Left cardiac atrium (tissue), 4 donors: Measurements from ENCODE around the gene PID1. TPM values are rescaled to one million over a fixed set of nuclear protein-coding genes. Genes with fewer than 3 reads are reported as not detected.

Experiments
- ATAC-seq, 2 donors: fragments of 200-7000 bp; cut with Tn5 transposase; one replicate each; pipeline ENCODE4 v1.9.1; 2020; ENCODE audit warnings: mild to moderate bottlenecking in 2 of 2, moderate library complexity in 2 of 2
- DNase-seq: peaks from one replicate; pipeline ENCODE4 v3.0.0-alpha.2; 2020
- intact Hi-C, 2 donors: fragments of 100-400 bp; cut with DNase I; formaldehyde crosslinking; loops; one replicate each; pipeline versions ENCODE4 v1.14.1 to v1.15.1; 2022 to 2023
- long read RNA-seq: library from polyadenylated mRNA; unstranded; transcript quantifications from one replicate; pipeline ENCODE4 v2.0.0, GENCODE V29; 2021
- total RNA-seq, 2 donors: library from RNA; stranded (reverse); fragmentation: NEBNext Ultra II Directional; extraction: Animal tissue kit (Norgen Biotek cat#: 25700); gene quantifications; one replicate each; pipeline ENCODE4 v1.2.1, GENCODE V29; 2021
- donor health status: DM: no; HTN: yes; CAD: no.
- donor health status: DM: no; HTN: yes; CAD: no; lungs with severe emphysema.
- donor health status: DM: yes; HTN: yes; CAD: no.
- donor health status: Dilated cardiomyopathy.

The PID1 gene, protein sequence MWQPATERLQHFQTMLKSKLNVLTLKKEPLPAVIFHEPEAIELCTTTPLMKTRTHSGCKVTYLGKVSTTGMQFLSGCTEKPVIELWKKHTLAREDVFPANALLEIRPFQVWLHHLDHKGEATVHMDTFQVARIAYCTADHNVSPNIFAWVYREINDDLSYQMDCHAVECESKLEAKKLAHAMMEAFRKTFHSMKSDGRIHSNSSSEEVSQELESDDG
- total RNA-seq = 10 to 100 TPM; 11.3 to 15.1 TPM
- long read RNA-seq, transcript PID1-203 (3 exons, 2,533 nt) = major isoform, 8 of 10 reads
- long read RNA-seq, partial matches to known transcripts = 0 of 10 reads
- long read RNA-seq, other reads (novel, unspliced or antisense) = 0 of 10 reads

DNA sequence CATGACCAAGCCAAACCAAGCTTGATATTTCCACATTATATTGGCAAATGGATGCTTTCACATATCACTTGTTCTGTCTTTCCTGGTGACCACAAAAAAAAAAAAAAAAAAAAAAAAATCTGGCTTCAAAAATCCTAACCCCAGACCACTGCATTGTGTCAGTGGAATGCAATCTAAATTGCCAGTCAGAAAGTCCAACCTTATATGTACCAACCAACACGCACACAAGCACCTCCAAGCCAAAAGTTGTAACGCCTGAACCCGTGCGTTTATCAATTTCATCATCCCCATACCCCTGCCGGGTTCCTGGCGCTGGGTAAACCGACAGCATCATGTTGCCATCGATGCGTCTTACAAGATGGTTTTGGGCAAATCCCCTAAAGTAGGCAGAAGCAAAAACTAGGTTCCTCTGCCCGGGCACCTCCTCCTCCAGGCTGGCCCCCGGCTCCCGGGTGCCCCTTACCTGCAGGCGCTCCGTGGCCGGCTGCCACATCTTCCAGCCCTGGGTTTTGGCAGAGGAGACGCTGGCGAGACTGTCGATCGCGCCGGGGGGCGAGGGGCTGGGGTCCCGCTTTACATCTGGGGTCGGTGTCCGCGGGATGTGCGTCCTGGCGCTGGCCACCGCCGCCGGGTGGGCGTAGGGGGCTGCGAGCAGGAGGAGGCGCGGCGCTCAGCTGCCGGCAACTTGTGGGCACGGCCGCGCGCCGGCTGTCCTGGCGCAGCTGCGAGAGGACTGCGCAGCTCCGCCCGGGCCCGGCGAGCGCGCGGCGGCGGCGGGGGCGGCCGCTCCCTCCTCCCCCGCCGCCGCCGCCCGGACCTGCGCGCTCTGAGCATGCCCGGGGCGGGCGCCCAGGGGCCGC lies at the start of gene PID1:
Gene PID1, minus strand, starts transcription at position 737 of the 860 bp plus-strand sequence. Its CDS starts 244 bp downstream, at position 493.
- DNase-seq = peak; percentile 44
- ATAC-seq = peak; percentile 90 to 93

DNA sequence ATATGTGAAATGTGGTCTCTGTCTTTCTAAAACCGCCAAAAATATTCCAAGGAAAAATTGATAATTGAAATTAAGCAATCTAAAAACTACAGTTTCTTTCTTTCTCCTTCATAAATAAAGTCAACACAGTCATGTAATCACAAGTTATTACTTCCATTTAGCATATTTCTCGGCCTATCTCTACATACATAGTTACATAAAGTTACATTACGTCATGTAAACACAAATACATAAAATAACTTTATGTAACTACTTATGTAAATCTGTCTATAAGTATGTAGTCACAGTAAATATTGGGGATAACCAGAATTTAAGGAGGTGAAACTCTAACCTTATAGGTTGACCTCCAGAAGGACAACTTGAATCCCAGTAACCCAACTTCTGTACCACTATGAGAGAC lies 48.5 kb upstream of the PID1 start:
- no peak for ATAC-seq
- intact Hi-C loops = no loop called here
- DNase-seq = no peak

More for the DNA sequence above, at the start of gene PID1:
- intact Hi-C loops = loop anchor here (5.0 to 10.0 kb wide), 4 partner anchors 136 to 1376 kb away; no protein-coding TSS in a partner anchor

DNA sequence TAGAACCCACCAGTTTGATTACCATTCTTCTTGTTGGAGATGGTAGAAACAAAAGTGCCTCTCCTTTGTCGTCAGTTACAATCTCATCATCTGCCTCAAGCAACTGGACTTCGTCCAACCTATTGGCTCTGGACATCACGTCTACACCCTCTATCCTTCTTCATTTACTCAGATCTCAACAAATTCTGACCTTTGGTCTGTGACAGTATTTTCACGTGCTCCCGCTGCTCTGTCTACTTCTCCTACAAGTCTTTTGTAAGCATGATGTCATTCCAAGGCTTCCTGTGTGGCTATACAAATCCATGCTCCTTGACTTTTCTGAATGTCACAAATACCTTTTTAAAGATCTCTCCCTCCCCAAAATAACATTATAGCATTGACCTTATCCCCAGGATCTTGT lies 43.0 kb upstream of the PID1 start:
- ATAC-seq (peak in 1 of 2 donors; percentile 18), DNase-seq (no peak)
- intact Hi-C loops = no loop called here

DNA sequence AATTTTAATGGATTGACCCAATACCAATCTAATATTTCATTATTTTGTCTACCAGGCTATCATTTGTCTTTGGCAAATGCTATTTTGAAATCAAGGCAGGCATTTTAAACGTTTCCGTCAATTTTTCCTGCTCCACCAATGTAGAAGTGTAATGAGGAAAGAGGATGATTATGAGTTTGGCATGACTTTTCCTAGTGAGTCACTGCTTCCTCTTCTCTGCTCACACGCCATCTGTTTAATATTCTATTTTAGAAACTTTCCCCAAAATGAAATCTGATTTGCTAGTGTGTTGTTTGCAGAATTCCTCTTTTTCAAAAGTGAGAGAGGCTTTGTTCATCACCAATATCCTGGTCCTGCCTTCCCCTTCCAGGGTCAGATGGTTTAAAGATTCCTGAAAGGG lies 42.5 kb upstream of the PID1 start:
- no peak for DNase-seq
- intact Hi-C loops = no loop called here
- peak; percentile 61 to 76 for ATAC-seq

DNA sequence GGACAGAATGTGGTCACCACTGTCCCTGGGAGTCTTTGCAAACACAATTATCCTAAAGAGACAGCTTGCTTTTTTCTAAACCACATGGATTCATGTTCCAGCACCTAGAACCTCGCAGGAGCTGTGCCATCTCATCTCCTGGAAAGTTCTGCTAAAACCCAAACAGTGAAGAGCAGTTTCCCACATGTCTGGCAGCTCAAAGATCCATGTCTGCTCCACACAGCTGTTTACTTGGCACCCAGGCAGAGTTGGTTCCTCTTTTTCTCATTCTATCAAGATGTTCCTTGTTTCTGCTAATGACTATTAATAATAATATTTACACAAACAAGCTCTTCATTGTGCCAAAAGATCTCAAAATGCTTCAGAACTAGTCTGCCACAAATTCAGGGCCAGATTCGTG lies 30.1 kb upstream of the PID1 start:
- intact Hi-C loops = no loop called here
- ATAC-seq (peak in 1 of 2 donors; percentile 67), DNase-seq (no peak)

DNA sequence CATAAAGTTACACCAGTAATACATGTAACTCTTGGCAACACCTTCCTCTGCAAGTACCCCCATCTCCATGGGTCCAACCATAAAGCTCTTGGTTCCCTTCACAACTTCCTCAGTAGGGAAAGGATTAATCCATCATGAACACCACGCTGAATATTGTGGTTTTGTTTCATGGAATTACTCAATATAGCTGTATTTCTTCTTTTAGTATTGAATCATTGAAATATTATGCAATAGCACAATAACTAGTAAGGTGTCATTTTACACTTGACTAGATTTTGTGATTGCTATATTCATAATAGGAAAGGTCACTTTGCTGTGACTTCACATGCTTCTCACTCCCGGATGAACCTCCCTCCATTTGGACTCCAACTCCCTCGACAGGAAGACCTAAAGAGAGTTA lies 29.7 kb upstream of the PID1 start:
- peak; percentile 23 to 52 for ATAC-seq
- intact Hi-C loops = no loop called here
- no peak for DNase-seq

DNA sequence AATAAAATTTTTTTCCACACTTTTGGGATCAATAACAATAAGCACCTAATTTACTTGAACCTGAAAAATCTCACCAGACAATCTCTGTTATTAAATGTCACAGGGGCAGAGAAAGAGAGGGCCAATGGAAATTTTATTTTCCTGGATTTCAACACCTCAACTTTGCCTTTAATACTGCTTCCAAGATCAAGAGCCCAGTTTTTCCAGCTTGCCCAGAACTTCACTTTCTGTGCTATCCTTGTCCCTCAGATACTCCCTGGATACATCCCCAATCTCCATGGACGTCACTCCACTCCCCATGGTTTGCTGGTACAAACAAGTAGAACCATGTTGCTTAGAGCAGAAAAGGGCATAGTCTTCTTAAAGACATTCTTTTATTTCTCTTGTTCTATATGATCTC lies 29.3 kb upstream of the PID1 start:
- ATAC-seq (peak in 1 of 2 donors; percentile 39), DNase-seq (no peak)
- intact Hi-C loops = no loop called here

DNA sequence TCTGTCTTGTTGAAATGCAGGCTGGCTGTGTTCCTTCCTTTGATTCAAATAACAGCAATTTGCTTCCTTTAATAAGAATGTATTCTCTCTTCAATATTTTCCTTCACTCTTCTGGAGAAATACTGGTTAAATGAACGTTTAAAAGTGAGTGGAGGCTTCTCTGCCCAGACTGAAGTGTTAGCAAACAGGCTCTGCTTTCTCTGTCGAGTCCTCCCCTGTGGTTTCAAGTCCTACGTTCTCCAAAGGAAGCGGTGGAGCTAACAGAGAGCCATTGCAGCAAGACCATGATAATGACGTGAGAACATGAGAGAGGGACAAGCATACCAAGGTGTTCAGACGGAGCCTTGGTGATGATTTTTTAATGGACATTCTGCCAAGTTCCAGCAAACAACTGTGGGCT lies 26.2 kb upstream of the PID1 start:
- ATAC-seq = peak; percentile 39 to 53
- DNase-seq = no peak
- intact Hi-C loops = no loop called here

DNA sequence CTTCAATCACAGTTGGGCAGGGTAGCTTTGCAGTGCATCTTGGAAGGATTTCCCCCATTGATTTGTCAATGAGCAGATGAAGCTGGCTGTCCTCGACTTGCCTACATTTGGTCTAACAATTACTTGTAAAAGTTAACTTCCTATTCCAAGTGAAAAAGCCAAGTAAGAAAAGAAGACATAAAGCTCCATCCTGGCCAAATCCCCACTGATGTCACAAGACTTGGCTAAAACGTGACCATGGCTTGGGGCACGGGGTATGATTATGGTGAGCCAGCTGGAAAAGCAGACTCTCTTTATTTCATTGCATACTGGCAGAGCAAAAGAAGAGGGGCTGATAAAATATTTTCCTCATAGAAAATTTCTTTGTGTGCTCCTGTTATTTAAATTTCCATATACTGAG lies 25.4 kb upstream of the PID1 start:
- peak; percentile 26 to 72 for ATAC-seq
- intact Hi-C loops = no loop called here

DNA sequence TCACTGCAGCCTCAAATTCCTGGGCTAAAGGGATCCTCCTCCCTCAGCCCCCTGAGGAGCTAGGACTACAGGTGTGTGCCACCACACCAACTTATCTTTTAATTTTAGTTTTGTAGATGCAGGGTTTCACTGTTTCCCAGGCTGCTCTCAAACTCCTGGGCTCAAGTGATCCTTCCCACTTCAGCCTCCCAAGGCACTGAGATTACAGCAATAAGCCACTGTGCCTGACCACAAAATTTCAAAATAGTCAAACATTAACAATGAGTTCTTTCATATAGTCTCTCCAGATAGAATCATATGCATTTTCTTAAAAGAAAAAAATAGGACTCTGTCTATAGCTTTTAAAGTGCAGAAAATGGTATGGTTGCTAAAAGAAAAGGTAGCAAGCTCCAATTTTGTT lies 24.9 kb upstream of the PID1 start:
- no peak for DNase-seq
- ATAC-seq = no peak
- intact Hi-C loops = no loop called here

More for the DNA sequence above, 25.4 kb upstream of the PID1 start:
- no peak for DNase-seq

DNA sequence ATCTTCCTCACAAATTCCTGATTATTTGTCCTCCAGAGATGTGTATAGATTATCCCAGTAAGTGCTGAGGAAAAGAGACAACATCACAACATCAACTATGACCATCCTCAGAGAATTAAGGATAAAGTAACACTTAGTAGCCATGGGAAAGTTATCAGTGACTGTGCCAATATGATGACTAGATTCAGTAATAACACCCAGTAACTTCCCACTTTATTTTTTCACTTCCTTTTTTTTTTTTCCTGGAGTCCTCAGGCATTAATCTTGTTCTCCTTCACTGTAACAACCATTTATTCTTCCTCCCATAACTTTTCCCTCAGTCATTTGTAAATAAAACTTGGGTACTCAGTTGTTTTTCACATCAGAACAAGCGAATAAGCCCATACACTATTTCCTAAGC lies 16.7 kb upstream of the PID1 start:
- intact Hi-C loops = no loop called here
- DNase-seq = no peak
- no peak for ATAC-seq

DNA sequence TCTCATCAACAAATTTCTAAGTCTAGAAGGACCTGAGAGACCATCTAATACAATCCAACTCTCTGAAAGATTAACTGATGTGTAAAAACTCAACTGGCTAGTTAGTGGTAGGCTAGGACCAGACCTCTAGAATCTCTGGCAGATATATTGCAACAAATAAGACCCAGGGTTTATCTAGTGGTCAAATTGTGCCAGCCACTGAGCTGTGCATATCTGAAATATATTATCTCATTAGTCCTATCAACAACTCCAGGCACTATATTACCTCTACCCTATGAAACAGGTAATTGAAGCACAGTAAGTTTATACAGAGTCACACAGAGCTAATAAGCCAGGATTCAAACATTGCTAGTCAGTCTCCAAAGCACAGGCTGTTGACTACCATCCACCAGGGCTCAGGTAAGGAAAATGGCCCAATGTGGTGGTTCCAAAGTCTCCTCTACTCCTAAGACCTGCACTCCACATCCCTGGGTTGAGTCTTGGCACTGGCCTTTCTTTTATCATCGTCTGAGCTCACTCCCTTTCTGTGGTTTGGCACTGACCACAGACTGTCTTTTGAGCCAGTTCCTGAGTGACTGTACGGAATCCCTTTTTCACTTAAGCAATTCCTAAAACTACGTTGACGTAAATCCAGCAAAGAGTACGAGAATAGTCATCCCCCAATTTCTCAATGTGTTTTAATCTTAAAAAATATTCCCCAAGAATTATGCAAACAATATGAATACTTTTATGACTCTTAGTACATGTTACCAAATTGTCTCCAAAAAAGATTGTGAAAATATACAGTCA lies 11.9 kb upstream of the PID1 start:
- DNase-seq = peak; percentile 60
- intact Hi-C loops = no loop called here
- peak; percentile 97 to 100 for ATAC-seq

DNA sequence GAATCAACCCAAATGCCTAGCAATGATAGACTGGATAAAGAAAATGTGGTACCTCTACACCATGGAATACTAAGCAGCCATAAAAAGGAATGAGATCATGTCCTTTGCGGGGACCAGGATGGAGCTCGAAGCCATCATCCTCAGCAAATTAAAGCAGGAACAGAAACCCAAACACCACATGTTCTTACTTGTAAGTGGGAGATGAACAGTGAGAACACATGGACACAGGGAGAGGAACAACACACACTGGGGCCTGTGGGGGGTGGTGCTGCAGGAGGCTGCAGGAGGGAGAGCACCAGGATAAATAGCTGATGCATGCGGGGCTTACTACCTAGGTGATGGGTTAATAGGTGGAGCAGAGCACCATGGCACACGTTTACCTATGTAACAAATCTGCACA lies 8.4 kb upstream of the PID1 start:
- DNase-seq = no peak
- ATAC-seq = no peak
- intact Hi-C loops = loop anchor here (10.0 kb wide), 3 partner anchors 145 to 1385 kb away; no protein-coding TSS in a partner anchor

DNA sequence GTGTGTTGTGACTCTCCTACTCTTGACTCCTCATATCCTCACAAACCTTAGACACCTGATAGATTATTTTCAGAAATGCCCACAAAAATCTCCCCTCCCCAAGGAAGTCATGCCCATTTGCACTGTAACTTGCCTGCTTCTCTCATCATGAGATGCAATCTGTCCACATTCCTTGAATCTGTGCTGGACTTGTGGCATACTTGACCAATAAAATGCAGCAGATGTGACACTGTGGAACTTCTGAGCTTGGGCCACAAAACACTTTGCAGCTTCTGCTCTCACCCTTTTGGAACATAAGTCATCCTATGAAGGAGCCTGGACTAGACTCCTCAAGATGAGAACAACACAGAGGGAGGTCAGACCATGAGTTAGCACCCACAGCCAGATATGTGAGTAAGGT lies 4.4 kb upstream of the PID1 start:
- ATAC-seq (no peak), DNase-seq (no peak)
- intact Hi-C loops = loop anchor here (10.0 kb wide), 3 partner anchors 141 to 1381 kb away; no protein-coding TSS in a partner anchor

DNA sequence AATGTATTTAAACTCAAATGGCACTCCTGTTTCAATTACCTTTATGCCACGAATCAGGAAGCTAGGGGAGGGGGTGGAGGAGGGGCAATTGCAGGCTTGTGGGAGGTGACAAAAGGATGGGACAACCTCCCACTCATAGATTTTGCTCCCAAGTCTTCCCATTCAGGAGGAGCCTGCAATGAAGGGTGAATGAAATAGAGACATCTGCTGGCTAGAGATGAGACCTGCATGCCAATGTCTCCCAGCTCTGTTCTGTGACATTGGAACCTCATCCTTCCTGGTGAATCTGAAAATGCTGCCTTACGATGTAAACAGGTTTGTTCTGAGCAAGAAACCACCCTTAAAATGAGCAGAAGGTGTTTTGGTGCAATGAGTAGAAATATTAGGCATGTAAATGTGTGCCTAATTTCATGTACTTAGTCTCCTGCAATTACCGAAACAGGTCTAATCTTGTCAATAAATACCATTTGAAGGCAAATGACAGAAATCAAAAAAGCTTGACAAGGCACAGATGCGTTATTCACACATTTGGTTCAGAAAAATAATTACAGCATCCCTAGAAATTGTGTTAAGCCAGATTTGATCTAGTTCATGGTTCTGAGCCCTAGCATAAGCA lies 2.7 kb upstream of the PID1 start:
- ATAC-seq = peak; percentile 71 to 86
- intact Hi-C loops = loop anchor here (2.0 to 10.0 kb wide), 6 partner anchors 139 to 1379 kb away; no protein-coding TSS in a partner anchor
- no peak for DNase-seq

DNA sequence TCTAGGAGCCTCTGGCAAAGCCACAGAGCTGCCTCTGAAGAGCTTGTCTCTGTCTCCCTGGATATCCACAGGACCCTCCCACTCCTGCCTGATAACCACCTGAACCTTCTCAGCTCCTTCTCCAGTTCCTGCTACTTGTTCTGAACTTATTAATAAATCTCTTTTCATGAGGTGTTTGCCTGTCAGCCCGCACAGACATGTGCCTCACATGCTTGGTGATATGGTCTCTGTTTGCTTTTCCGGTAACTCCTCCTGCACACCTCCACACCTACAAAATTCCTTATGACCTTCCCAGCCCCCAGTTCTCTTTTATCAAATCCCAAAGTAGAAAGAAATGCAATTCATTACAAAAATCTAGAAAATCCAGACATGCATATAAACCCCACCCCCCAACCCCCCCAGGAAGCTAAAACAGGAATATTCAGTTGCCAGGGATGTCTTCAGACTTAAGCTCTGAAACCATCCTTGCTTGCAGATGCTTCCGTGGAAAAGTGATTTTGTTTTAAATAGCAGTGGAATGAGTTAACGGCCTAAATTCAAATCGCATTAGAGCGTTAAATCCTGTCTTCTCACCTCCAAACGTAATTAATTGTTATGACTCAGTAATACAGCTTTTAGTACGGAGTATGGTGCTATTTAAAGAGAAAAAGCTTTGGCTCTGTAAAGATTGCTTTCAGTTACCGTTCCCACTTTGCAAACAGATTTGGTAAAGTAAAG lies 2.1 kb upstream of the PID1 start:
- DNase-seq = no peak
- peak in 1 of 2 donors; percentile 4 for ATAC-seq
- intact Hi-C loops = loop anchor here (2.0 to 10.0 kb wide), 6 partner anchors 138 to 1378 kb away; no protein-coding TSS in a partner anchor

DNA sequence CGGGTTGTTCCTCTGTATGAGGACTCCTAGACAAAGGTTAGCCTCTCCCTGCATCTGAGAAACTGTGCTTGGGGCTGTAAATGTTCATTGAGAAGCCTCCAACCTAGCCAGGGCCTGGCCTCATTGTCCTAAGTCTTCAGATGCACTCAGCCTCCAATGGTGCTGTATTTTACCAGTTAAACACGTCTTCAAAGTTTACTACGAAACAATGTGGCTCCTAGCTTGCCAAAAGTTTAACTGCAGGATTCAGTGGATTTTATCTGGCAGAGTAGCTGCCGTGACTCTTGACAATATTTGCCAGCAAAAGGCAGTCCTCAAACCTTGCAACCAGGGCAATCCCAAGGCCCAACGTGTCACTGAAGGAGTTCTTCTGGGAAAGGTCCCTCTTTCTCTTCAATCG lies 1.1 kb downstream of the PID1 start:
- ATAC-seq = no peak
- intact Hi-C loops = loop anchor here (5.0 to 10.0 kb wide), 4 partner anchors 135 to 1375 kb away; no protein-coding TSS in a partner anchor
- DNase-seq = no peak

DNA sequence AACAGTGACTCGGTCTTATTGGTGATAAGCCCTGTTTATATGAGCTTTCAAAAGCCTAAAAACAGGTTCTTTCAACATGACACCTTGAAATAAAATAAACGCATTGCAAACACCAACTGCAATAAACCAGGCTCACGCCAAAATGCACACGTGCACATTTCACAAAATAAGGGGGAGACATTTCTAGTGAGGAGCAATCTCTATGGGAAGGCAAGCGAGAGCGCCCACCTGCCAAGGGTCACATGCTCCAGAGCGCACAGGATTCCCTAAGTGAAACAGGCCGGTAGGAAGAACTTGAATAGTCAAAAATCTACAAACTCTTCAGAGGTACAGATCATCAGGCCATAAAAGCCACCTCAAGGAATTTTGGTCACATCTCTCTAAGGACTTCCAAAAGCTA lies 1.9 kb downstream of the PID1 start:
- ATAC-seq (no peak), DNase-seq (no peak)
- intact Hi-C loops = no loop called here
